GM12801 (cell line): Measurements from ENCODE around the gene SLC39A10.

Experiments
- CTCF ChIP-seq: IDR thresholded peaks from one replicate; pipeline ENCODE4 v1.5.1; 2011; ENCODE audit warnings: control low read depth; ENCODE audit not compliant: insufficient read length; ENCODE audit errors: extremely low read depth

SLC39A10 gene

GRCh38 chr2:195735347-195735746 lies 78.3 kb downstream of the SLC39A10 start:
- TF ChIP-seq CTCF = no peak

DNA sequence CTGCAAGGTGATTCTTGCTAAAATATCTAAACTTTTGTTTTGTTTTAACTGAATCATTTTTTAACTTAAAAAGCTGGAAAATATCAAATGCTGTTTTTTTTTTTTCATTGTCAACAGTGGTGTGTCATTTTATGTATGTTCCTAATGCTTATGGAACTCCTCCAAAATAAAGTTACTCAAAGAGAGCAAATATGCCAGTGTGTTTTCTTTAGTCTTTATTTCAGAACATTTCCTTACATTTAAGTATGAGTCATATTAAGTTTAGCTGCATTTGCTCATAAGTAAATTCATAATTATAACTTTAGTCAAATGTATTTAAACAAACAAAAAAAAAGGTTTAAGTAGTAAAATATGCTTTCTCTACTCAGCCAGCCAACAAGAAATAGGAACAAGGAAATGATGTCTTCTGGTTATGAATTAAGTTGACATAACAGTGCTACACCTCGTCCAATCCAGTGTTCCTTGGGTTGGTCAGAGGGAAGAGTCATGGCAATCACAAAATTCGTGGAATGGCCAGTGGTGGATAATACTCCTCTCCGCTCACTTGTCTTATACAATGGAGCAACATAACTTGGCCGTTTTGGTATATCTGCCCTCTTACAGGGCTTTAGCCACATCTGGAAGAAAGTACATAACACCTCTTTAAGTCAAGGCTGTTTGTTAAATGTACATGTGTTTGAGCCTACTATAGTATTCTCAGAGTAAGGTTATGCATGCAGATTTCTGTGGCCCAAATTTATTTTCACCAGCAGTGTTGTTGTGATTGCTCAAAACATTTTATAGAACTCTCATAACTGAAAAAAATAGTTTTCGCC lies 80.7 kb downstream of the SLC39A10 start:
- TF ChIP-seq CTCF = no peak

GRCh38 chr2:195741191-195741590 lies 84.2 kb downstream of the SLC39A10 start:
- no peak for TF ChIP-seq CTCF

DNA sequence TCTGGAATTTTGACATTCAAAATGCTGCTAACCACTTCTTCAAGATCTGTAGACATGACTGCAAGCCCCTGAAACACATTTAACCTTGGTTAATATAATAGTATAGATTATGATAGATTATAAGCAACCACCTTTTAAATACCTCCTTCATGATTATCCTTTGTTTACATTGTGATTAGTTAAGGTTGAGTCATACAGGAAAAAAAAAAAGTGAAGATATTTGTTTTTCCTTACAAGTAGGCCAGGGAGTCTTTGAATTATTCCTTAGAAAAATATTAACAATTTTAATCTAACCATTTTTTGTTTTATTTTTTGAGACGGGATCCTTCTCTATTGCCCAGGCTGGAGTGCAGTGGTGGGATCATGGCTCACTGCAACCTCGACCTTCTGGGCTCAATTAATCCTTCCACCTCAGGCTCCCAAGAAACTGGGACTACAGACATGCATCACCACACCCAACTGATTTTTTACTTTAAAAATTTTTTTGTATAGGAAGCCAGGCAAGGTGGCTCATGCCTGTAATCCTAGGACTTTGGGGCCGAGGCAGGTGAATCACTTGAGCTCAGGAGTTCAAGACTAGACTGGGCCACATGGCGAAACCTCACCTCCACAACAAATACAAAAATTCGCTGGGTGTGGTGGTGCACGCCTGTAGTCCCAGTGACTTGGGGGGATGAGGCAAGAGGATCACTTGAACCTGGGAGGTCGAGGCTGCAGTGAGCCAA lies 99.4 kb downstream of the SLC39A10 start:
- TF ChIP-seq CTCF = no peak

DNA sequence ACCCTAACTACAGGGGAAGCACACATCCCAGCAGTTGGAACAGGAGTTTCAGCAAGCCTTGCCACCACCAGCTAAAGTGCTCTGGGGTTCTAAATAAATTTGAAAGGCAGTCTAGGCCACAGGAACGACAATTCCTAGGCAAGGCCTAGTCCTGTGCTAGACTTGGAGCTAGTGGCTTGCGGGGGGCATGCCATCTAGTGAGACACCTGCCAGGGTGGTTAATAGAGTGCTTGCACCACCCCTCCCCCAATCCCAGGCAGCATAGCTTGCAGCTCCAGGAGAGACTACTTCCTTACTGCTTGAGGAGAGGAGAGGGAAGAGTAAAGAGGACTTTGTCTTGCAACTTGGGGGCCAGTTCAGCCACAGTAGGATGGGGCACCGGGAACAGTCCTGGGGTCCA lies 101.8 kb downstream of the SLC39A10 start:
- TF ChIP-seq CTCF = no peak

GRCh38 chr2:195759877-195760276 lies 102.9 kb downstream of the SLC39A10 start:
- no peak for TF ChIP-seq CTCF

DNA sequence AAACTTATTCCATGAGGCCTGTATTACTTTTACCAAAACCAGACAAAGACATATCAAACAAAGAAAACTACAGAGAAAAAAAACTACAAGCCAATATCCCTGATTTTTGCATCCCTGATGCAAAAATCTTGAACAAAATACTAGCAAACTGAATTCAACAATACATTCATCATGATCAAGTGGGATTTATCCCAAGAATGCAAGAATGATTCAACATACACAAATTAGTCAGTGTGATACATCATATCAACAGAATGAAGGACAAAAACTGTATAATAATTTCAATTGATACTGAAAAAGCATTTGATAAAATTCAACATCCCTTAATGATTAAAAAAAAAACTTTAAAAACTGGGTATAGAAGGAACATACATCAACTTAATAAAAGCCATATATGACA lies 106.8 kb downstream of the SLC39A10 start:
- TF ChIP-seq CTCF = no peak
